ENCODE results near the gene ATG7. TPM values are rescaled to one million over a fixed set of nuclear protein-coding genes. Genes with fewer than 3 reads are reported as not detected.

The ATG7 gene
- total and polyA plus RNA-seq, 10 of the 15 experiments (the other 5 are each of a cell fraction or from before 2014, with no cell fraction given), result 13.5 to 49.5 (median 26.4) TPM

- TF ChIP-seq ETV6 (conservative IDR thresholded peaks at IDR 0.05 in 1 of 2, IDR thresholded peaks at IDR 0.05 in 1 of 2; ENCODE audit: borderline replicate concordance in 1 of 2, low read depth in 1 of 2) (no peak), CTCF (IDR thresholded peaks at IDR 0.05 in 2 of 3, conservative IDR thresholded peaks at IDR 0.05 in 1 of 3; ENCODE audit: control insufficient read depth in 2 of 3, extremely low read depth in 1 of 3, insufficient read depth in 1 of 3, low read depth in 3 of 3, low read length in 3 of 3) (no peak), EP300 (IDR thresholded peaks at IDR 0.05; ENCODE audit: borderline replicate concordance in 1 of 2, control insufficient read depth in 1 of 2, low read depth in 2 of 2, low read length in 2 of 2) (no peak), ESRRA (IDR thresholded peaks at IDR 0.05; ENCODE audit: low read length) (no peak)
Observed at GRCh38 chr3:11422291-11422690, 150.1 kb downstream of the ATG7 start (continued).

- WGBS (ENCODE audit: insufficient coverage, insufficient replicate concordance, low lambda C conversion rate, missing lambda C conversion rate), result 92% methylated on average over 6 of the region's 6 CpGs
- no peaks in the 10 kb centered on the region for H3K4me1 ChIP-seq (ENCODE audit: control insufficient read depth, insufficient read depth, low read length)
- no peak overlapping the region for H3K4me2 ChIP-seq (ENCODE audit: control insufficient read depth, insufficient read depth)
- DNase-seq (ENCODE audit: low read depth, low spot score) (no peak), ATAC-seq (no peak), FAIRE-seq (no peak)
- in situ Hi-C loops (cut with MboI), result no loop called here
- ChIA-PET RAD21 (ENCODE audit: unreplicated experiment) (no interaction called here), SMC1A (ENCODE audit: uncharacterized antibody, unreplicated experiment) (no interaction called here), CTCF (interaction anchor here (0.6 kb wide), 1 partner anchor 8 kb away, joined by 3 read pairs; no protein-coding TSS in a partner anchor), POLR2A (no interaction called here)
- no TSS peak for BruUV-seq (replicated peaks)
- no peak overlapping the region for H3K27ac ChIP-seq (ENCODE audit: control insufficient read depth, insufficient read depth)
- intact Hi-C loops (cut with micrococcal nuclease; ENCODE audit: unreplicated experiment), result no loop called here
- H3K36me3 ChIP-seq (ENCODE audit: control insufficient read depth in 2 of 2, insufficient read depth in 2 of 2, low read length in 1 of 2), result peaks cover 0 to 4% of the 10 kb centered on the region in 2 experiments; a peak in 1 of 4 replicates
- no peak overlapping the region for H2AFZ ChIP-seq (ENCODE audit: control insufficient read depth, low read depth, low read length)
- no peak overlapping the region for H3K4me3 ChIP-seq
- TF ChIP-seq IRF5 (IDR thresholded peaks at IDR 0.05; ENCODE audit: borderline replicate concordance) (no peak), NFIC (IDR thresholded peaks at IDR 0.05; ENCODE audit: low read depth, low read length) (no peak), RUNX3 (IDR thresholded peaks at IDR 0.05; ENCODE audit: low read length) (no peak), NR2F1 (conservative IDR thresholded peaks at IDR 0.05) (no peak), GABPA (IDR thresholded peaks at IDR 0.05; ENCODE audit: low read depth) (no peak), ESRRA (IDR thresholded peaks at IDR 0.05; ENCODE audit: low read length) (no peak), ZNF622 (IDR thresholded peaks at IDR 0.05) (no peak), NRF1 (conservative IDR thresholded peaks at IDR 0.05; ENCODE audit: low read depth, low read length) (no peak)
- no peaks in the 10 kb centered on the region; the same call in 2 of the 3 replicates for H3K9me3 ChIP-seq (replicated peaks; ENCODE audit: control insufficient read depth, insufficient read depth, low read length)
- H4K20me1 ChIP-seq (ENCODE audit: control insufficient read depth, insufficient read depth), result no peaks in the 10 kb centered on the region
- no peaks in the 10 kb centered on the region for H3K79me2 ChIP-seq (ENCODE audit: control insufficient read depth, insufficient read depth, low read length)
- no peaks in the 10 kb centered on the region for H3K27me3 ChIP-seq (replicated peaks in 1 of 2; ENCODE audit: control insufficient read depth in 2 of 2, insufficient read depth in 2 of 2, low read length in 1 of 2)
- H3K9ac ChIP-seq (ENCODE audit: control insufficient read depth, insufficient read depth, low read length), result no peak overlapping the region
Observed at GRCh38 chr3:11423868-11424267, 151.7 kb downstream of the ATG7 start.
